Tibial nerve (tissue), 4 donors: ENCODE results near the gene TLNRD1.

Source experiments
- EP300 ChIP-seq, 2 donors: sonication (generic); formaldehyde crosslinking; IDR thresholded peaks; one replicate each; pipeline ENCODE4 v1.6.1; 2017; ENCODE audit warnings: antibody characterized with exemption in 2 of 2, mild to moderate bottlenecking in 1 of 2
- POLR2A ChIP-seq, 2 donors: fragments of 450-650 bp; IDR thresholded peaks; one replicate each; pipeline ENCODE4 v1.6.1; 2017; ENCODE audit warnings: antibody characterized with exemption in 2 of 2, mild to moderate bottlenecking in 2 of 2, moderate library complexity in 2 of 2
- TF ChIP-seq, protein P1 (sequence below), 5 experiments: fragments of 200-600 bp in 3 of 5; fragments of 450-650 bp in 2 of 5; sonication (generic) in 3 of 5; IDR thresholded peaks; one replicate each; pipeline ENCODE4 v1.5.1; 2016 to 2019; ENCODE audit warnings: antibody characterized with exemption in 5 of 5, mild to moderate bottlenecking in 3 of 5, moderate library complexity in 2 of 5

DNA sequence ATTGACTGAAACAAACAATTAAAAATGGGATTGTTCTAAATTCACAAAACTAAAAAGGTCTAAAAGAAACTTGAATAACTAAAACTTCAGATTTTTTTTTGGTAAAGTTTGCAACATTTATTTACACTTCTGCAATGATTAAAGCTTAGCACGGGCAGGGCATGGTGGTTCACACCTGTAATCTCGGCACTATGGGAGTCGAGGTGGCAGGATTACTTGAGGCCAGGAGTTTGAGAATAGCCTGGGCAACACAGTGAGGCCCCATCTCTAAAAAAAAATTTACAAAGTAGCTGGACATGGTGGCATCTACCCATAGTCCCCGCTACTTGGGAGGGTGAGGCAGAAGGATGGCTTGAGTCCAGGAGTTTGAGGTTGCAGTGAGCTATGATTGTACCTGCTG lies 31.6 kb downstream of the TLNRD1 start:
- TF ChIP-seq POLR2A (IDR thresholded peaks at IDR 0.05) (no peak), EP300 (IDR thresholded peaks at IDR 0.05) (no peak)
- TF ChIP-seq, protein P1, sequence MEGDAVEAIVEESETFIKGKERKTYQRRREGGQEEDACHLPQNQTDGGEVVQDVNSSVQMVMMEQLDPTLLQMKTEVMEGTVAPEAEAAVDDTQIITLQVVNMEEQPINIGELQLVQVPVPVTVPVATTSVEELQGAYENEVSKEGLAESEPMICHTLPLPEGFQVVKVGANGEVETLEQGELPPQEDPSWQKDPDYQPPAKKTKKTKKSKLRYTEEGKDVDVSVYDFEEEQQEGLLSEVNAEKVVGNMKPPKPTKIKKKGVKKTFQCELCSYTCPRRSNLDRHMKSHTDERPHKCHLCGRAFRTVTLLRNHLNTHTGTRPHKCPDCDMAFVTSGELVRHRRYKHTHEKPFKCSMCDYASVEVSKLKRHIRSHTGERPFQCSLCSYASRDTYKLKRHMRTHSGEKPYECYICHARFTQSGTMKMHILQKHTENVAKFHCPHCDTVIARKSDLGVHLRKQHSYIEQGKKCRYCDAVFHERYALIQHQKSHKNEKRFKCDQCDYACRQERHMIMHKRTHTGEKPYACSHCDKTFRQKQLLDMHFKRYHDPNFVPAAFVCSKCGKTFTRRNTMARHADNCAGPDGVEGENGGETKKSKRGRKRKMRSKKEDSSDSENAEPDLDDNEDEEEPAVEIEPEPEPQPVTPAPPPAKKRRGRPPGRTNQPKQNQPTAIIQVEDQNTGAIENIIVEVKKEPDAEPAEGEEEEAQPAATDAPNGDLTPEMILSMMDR (IDR thresholded peaks at IDR 0.05) = no peak
